Natural killer cell (primary cell): ENCODE data around the gene EGFR. TPM values are rescaled to one million over a fixed set of nuclear protein-coding genes. Genes with fewer than 3 reads are reported as not detected.

Source experiments
- ATAC-seq, 3 donors: fragments of 150-1000 bp in 2 of 3; fragments of 200-7000 bp in 1 of 3; cut with Tn5 transposase; 1 replicate in 1 of 3; 2 replicates in 2 of 3; pipeline ENCODE4 v1.10.0; 2021; ENCODE audit warnings: mild to moderate bottlenecking in 2 of 3, moderate library complexity in 2 of 3
- DNase-seq, 2 donors: peaks; one replicate each; pipeline versions ENCODE4 v3.0.0 to v3.0.0-alpha.2; 2013 to 2021; ENCODE audit warnings: mixed read lengths in 1 of 2
- H3K27ac ChIP-seq: one replicate; pipeline ENCODE4 v1.5.1; 2013; ENCODE audit warnings: mild to moderate bottlenecking, low read length
- H3K27me3 ChIP-seq: one replicate; pipeline ENCODE4 v1.6.1; 2013; ENCODE audit warnings: low read length; ENCODE audit not compliant: control insufficient read depth, insufficient read depth
- H3K36me3 ChIP-seq: one replicate; pipeline ENCODE4 v1.6.1; 2013; ENCODE audit warnings: low read length; ENCODE audit not compliant: control insufficient read depth, insufficient read depth
- H3K4me1 ChIP-seq: one replicate; pipeline ENCODE4 v1.6.1; 2013; ENCODE audit warnings: low read length; ENCODE audit not compliant: control insufficient read depth, insufficient read depth
- H3K4me3 ChIP-seq: one replicate; pipeline ENCODE4 v1.5.1; 2013; ENCODE audit warnings: low read length
- H3K9me3 ChIP-seq: one replicate; pipeline ENCODE4 v1.6.1; 2013; ENCODE audit warnings: low read length; ENCODE audit not compliant: control insufficient read depth, insufficient read depth
- H3K27ac Mint-ChIP-seq, 2 donors: one replicate each; pipeline ENCODE4 v1.8.0; 2022; ENCODE audit warnings: mild to moderate bottlenecking in 2 of 2, mixed read lengths in 2 of 2, moderate library complexity in 1 of 2
- H3K27me3 Mint-ChIP-seq, 2 donors: one replicate each; pipeline ENCODE4 v1.8.0; 2022; ENCODE audit warnings: low read depth in 2 of 2, mixed read lengths in 2 of 2
- H3K36me3 Mint-ChIP-seq: one replicate; pipeline ENCODE4 v1.8.0; 2022; ENCODE audit warnings: mixed read lengths
- H3K4me1 Mint-ChIP-seq, 2 donors: one replicate each; pipeline ENCODE4 v1.8.0; 2022; ENCODE audit warnings: mixed read lengths in 2 of 2
- H3K4me3 Mint-ChIP-seq: one replicate; pipeline ENCODE4 v1.8.0; 2022; ENCODE audit warnings: mild to moderate bottlenecking, moderate library complexity, mixed read lengths
- H3K9me3 Mint-ChIP-seq, 2 donors: one replicate each; pipeline ENCODE4 v1.8.0; 2022; ENCODE audit warnings: mixed read lengths in 2 of 2
- WGBS: methylation state at CpG from one replicate; pipeline ENCODE4 v1.1.7; 2013; ENCODE audit warnings: missing lambda C conversion rate; ENCODE audit not compliant: insufficient coverage; 5-methylcytosine and 5-hydroxymethylcytosine counted together
- intact Hi-C: fragments of 100-400 bp; cut with micrococcal nuclease; formaldehyde crosslinking; loops from one replicate; pipeline ENCODE4 v1.14.2; 2022
- total RNA-seq, 4 donors: library from RNA; stranded (reverse); fragments of 120-200 nt in 1 of 4; gene quantifications; one replicate each; pipeline versions ENCODE4 v1.2.3 to v1.2.4, GENCODE V29; 2013 to 2022
- TF ChIP-seq, protein P1 (sequence below): fragments of 200-600 bp; IDR thresholded peaks from one replicate; pipeline ENCODE4 v1.8.0; 2022; ENCODE audit warnings: antibody characterized with exemption

The EGFR gene
- total RNA-seq, 3 donors from 2014 or later (not counting 1 experiment from before 2014, with no cell fraction given): not detected

DNA sequence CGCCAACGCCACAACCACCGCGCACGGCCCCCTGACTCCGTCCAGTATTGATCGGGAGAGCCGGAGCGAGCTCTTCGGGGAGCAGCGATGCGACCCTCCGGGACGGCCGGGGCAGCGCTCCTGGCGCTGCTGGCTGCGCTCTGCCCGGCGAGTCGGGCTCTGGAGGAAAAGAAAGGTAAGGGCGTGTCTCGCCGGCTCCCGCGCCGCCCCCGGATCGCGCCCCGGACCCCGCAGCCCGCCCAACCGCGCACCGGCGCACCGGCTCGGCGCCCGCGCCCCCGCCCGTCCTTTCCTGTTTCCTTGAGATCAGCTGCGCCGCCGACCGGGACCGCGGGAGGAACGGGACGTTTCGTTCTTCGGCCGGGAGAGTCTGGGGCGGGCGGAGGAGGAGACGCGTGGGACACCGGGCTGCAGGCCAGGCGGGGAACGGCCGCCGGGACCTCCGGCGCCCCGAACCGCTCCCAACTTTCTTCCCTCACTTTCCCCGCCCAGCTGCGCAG lies 424 bp downstream of the EGFR start:
- Histone ChIP-seq H3K4me3 (no peak overlapping the region), H3K9me3 (no peaks in the 10 kb centered on the region), H3K27me3 (peaks cover 21% of the 10 kb centered on the region), H3K27ac (no peak overlapping the region), H3K36me3 (no peaks in the 10 kb centered on the region), H3K4me1 (peaks cover 9% of the 10 kb centered on the region)
- Mint-ChIP-seq H3K27me3 (peaks cover 38 to 44% of the 10 kb centered on the region in 2 donors), H3K4me1 (no peaks in the 10 kb centered on the region), H3K36me3 (no peaks in the 10 kb centered on the region), H3K4me3 (peak overlapping the region; percentile 37), H3K9me3 (no peaks in the 10 kb centered on the region), H3K27ac (no peak overlapping the region)
- intact Hi-C loops: no loop called here
- WGBS: 2% methylated on average over 70 of the region's 70 CpGs
- DNase-seq (no peak), ATAC-seq (no peak)
- TF ChIP-seq, protein P1, sequence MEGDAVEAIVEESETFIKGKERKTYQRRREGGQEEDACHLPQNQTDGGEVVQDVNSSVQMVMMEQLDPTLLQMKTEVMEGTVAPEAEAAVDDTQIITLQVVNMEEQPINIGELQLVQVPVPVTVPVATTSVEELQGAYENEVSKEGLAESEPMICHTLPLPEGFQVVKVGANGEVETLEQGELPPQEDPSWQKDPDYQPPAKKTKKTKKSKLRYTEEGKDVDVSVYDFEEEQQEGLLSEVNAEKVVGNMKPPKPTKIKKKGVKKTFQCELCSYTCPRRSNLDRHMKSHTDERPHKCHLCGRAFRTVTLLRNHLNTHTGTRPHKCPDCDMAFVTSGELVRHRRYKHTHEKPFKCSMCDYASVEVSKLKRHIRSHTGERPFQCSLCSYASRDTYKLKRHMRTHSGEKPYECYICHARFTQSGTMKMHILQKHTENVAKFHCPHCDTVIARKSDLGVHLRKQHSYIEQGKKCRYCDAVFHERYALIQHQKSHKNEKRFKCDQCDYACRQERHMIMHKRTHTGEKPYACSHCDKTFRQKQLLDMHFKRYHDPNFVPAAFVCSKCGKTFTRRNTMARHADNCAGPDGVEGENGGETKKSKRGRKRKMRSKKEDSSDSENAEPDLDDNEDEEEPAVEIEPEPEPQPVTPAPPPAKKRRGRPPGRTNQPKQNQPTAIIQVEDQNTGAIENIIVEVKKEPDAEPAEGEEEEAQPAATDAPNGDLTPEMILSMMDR: no peak

DNA sequence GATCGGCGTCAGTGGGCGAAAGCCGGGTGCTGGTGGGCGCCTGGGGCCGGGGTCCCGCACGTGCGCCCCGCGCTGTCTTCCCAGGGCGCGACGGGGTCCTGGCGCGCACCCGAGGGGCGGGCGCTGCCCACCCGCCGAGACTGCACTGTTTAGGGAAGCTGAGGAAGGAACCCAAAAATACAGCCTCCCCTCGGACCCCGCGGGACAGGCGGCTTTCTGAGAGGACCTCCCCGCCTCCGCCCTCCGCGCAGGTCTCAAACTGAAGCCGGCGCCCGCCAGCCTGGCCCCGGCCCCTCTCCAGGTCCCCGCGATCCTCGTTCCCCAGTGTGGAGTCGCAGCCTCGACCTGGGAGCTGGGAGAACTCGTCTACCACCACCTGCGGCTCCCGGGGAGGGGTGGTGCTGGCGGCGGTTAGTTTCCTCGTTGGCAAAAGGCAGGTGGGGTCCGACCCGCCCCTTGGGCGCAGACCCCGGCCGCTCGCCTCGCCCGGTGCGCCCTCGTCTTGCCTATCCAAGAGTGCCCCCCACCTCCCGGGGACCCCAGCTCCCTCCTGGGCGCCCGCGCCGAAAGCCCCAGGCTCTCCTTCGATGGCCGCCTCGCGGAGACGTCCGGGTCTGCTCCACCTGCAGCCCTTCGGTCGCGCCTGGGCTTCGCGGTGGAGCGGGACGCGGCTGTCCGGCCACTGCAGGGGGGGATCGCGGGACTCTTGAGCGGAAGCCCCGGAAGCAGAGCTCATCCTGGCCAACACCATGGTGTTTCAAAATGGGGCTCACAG lies 1.1 kb downstream of the EGFR start:
- ATAC-seq: no peak
- Histone ChIP-seq H3K4me1 (peaks cover 9% of the 10 kb centered on the region), H3K27ac (no peak overlapping the region), H3K27me3 (peaks cover 21% of the 10 kb centered on the region), H3K36me3 (no peaks in the 10 kb centered on the region), H3K9me3 (no peaks in the 10 kb centered on the region), H3K4me3 (no peak overlapping the region)
- no peaks in the 10 kb centered on the region for H3K36me3 Mint-ChIP-seq
- no peak overlapping the region for H3K4me3 Mint-ChIP-seq
- DNase-seq: no peak
- TF ChIP-seq, protein P1: no peak
- H3K27me3 Mint-ChIP-seq: peaks cover 39 to 49% of the 10 kb centered on the region in 2 donors
- H3K4me1 Mint-ChIP-seq: no peaks in the 10 kb centered on the region
- 5% methylated on average over 78 of the region's 78 CpGs for WGBS
- H3K27ac Mint-ChIP-seq: no peak overlapping the region
- intact Hi-C loops: no loop called here
- H3K9me3 Mint-ChIP-seq: peaks cover 0 to 2% of the 10 kb centered on the region in 2 donors

DNA sequence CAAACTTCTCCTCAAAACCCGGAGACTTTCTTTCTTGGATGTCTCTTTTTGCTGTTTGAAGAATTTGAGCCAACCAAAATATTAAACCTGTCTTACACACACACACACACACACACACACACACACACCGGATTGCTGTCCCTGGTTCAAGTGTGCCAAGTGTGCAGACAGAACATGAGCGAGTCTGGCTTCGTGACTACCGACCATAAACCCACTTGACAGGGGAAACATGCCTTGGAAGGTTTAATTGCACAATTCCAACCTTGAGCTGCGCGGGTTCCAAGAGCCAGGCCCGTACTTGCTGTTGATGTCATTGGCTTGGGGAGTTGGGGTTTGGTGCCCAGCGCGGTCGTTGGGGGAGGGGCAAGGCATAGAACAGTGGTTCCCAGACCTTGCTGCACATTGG lies 1.7 kb downstream of the EGFR start:
- Mint-ChIP-seq H3K4me1 (no peaks in the 10 kb centered on the region), H3K9me3 (peaks cover 0 to 4% of the 10 kb centered on the region in 2 donors), H3K27me3 (peaks cover 37 to 49% of the 10 kb centered on the region in 2 donors), H3K27ac (no peak overlapping the region), H3K4me3 (no peak overlapping the region), H3K36me3 (no peaks in the 10 kb centered on the region)
- no peak for ATAC-seq
- Histone ChIP-seq H3K27me3 (peaks cover 21% of the 10 kb centered on the region), H3K9me3 (no peaks in the 10 kb centered on the region), H3K4me3 (no peak overlapping the region), H3K36me3 (no peaks in the 10 kb centered on the region), H3K27ac (no peak overlapping the region), H3K4me1 (peaks cover 9% of the 10 kb centered on the region)
- no peak for DNase-seq
- intact Hi-C loops: no loop called here
- 74% methylated on average over 11 of the region's 11 CpGs for WGBS
- TF ChIP-seq, protein P1: no peak
